ENCODE data around the gene MNT.

GRCh38 chr17:2395258-2396181, 5.3 kb downstream of the MNT start:
- no peak for TF ChIP-seq CTCF (IDR thresholded peaks at IDR 0.05; ENCODE audit: insufficient read depth, low read length)
- no peak for TF ChIP-seq SPI1 (IDR thresholded peaks at IDR 0.05; ENCODE audit: borderline replicate concordance, low read depth)
- TF ChIP-seq GABPA (IDR thresholded peaks at IDR 0.05; ENCODE audit: low read depth): no peak
